Stimulated activated CD4-positive, alpha-beta T cell treated with anti-CD3 and anti-CD28 coated beads, Interleukin-4, amount 100 ng/mL, for 1 hour (primary cell): Measurements from ENCODE around the gene CFAP43.
A peak's percentile ranks its signal among the peaks of the same experiment; 100 is the strongest.

Source experiments
- DNase-seq: peaks from one replicate; pipeline ENCODE4 v3.0.0-alpha.2; 2020

CFAP43 gene, protein sequence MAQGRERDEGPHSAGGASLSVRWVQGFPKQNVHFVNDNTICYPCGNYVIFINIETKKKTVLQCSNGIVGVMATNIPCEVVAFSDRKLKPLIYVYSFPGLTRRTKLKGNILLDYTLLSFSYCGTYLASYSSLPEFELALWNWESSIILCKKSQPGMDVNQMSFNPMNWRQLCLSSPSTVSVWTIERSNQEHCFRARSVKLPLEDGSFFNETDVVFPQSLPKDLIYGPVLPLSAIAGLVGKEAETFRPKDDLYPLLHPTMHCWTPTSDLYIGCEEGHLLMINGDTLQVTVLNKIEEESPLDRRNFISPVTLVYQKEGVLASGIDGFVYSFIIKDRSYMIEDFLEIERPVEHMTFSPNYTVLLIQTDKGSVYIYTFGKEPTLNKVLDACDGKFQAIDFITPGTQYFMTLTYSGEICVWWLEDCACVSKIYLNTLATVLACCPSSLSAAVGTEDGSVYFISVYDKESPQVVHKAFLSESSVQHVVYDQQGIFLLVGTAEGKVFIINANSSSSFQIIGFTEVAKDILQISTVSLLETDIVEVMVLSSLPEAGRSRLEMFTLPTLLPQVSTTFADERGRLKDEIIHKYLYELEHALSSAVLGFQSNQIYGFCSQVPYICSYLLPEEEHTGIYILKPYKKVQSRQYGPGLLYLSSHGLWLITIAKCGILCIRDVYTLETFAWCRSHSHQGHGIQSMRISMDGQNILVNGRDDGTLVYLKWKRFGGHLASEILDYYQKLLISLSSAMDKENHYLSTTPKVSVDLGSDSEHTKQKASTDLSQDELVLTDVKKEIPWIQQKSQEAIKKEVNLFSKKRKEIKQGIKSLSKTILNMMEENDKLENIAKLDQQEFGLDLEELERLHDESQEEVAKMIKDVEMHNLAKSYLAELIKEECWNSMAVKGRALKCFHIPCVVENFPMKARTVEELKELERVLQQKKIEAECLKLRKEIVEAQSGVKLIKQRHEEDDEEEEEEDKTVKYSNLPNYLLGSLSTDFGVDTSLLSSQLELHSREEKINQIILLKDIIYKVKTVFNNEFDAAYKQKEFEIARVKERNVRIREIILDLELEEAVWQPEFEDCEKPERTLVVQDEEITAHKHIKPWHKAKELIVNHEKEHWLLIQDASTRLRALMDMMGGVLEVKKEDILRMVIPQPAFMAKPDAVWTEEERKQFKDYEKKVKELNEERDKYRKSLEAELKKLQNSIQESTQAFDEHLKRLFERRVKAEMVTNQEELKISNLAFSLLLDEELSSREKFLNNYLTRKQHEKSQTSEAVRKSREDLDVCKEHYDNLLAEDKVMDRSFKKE (N-terminal part only)

DNA sequence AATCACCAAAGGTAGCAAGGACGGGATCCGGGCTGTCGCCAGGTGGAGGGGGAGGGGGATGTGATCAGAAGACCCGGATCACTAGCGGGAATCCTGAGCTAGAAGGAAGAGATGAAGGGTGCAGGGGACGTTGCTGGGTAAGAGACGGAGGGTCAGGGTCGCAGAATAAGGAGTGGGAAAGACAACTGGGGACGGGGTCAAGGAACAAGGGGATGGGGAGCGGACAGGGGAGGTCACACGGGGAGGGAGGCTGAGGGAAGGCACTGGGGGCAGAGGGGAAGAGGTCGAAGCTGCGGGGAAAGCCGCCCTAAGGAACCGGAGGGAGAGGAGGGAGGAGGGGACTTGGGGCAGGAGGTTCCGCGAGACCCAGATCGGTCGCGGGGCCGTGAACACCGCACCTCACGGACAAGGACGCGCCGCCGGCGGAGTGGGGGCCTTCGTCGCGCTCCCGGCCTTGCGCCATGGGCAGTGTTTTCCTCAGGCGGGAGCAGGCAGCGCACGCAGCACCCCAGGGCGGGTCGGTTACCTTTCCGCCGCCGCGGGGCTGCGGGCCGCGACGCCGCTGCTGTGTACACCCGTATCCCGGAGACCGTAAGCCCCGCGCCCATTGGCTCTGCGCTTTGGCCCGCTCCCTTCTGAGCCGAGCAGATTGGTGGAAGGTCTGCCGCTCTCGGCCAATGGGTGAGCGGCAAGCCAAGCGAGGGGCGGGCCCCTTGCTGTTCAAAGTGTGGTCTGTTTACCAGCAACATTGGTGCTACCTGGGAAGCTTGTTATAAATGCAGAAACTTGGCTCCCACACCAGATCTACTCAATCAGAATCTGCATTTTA is at the start of gene CFAP43:
Gene CFAP43 (minus strand): TSS at position 581 of the 829 bp plus-strand sequence. CDS start 118 bp downstream, at position 463.
- DNase-seq = peak; percentile 100

DNA sequence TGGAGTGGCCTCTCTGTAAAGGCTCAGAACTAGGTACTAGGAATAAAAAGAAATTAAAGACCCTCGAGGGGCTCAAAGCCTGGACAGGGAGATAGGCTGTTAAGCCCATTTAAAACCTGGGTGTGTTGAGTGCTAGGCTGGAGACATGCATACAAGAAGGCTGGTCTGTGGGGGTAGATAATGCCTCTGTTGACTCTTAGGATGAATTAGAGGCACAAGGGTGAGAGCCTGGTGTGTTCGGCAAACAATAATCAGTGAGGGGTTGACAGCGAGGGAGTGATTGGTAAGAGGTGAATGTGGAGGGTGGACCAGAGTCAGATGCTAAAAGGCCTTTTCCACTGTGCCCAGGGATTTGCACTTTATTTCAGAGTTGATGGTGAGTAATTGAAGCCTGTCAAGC is 49.5 kb upstream of the CFAP43 start:
- no peak for DNase-seq

DNA sequence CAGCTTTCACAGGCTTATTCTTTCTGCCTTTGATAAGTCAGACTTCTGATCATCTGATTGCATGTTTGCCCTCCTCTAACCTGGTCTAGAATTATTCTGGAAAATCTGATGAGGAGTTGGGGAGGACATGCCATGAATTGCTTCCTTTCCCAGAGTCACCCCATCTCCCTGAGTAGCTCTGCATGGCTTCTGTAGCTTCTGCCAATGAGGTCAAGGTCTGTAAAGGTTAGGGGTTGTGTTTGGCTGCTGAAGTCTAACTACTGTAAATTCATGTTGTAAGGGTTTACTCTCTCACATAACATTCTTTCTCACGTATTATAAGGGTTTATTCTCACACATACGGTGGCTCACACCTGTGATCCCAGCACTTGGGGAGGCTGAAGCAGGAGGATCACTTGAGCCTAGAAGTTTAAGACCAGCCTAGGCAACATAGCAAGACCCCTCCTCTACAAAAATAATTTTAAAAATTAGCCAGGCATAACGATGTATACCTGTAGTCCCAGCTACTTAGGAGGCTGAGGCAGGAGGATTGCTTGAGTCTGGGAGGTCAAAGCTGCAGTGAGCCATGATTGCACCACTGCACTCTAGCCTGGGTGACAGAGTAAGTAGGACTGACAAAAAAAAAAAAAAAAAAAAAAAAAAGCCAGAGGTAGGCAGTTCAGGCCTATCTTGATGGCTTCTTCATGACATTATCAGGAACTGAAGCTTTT is 47.5 kb upstream of the CFAP43 start:
- DNase-seq = no peak

DNA sequence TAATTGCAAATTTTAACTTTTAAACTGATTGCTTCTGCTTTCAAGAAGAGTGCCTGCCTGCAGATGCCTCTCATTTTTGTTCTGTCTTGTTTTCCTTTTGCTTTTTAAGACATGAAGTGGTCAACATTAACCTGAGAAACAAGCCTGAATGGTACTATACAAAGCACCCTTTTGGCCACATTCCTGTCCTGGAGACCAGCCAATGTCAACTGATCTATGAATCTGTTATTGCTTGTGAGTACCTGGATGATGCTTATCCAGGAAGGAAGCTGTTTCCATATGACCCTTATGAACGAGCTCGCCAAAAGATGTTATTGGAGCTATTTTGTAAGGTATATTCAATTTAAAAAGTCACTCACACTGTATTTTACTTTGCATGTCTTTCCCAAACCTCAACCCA is 45.6 kb upstream of the CFAP43 start:
- no peak for DNase-seq

DNA sequence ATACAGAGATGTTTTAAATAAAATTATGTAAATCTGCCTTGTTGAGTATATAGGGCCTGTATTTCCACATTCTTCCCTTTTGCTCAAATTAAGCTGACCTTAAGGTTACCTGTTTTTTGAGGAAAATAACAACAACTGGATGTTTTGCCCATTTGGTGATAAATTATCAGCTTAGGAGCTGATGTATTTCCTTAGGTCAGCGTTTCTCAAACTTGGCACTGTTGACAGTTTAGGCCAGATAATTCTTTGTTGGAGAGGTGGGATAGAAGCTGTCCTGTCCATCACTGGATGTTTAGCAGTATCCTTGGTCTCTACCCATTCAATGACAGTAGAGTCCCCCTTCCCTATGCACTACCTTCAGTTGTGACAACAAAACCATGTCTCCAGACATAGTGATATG is 44.0 kb upstream of the CFAP43 start:
- DNase-seq = no peak

DNA sequence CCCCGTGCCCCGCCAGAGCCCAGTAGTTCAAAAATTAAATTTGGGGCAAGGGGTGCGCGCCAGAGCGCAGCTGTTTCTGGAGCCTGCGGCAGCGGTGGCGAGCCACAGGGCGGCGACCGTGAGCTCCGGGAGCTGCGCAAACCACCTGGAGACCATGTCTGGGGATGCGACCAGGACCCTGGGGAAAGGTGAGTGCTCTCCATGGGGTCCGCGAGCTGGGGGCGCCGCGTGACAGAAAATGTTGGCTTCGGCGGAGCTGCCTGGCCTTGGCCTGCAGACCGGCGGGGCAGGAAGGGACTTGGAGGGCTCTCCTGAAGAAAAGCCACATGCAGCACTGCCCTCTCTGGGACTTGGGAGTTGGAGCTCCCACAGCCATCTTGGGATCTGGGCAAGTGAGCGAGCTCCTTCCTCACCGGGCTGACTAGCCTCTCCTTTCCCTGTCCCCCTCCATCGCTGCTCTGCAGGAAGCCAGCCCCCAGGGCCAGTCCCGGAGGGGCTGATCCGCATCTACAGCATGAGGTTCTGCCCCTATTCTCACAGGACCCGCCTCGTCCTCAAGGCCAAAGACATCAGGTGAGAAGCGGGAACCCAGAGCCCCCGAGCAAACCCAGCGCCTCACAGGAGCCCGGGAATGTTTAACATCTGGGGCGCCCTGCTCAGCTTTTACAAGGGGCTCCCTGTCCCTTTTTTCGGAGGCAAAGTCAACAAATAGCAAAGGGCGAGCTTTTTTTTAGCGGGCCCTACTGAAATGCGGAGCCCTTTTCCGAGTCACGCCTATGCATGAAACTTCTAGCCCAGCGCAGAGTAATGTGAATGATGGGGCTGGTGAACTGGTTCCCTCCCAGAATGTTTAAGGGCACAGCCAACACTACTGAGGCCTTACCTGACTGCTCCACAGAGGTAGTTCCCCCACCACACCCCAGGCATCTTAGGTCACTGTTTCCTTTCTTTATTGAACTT is 42.9 kb upstream of the CFAP43 start:
- peak; percentile 61 for DNase-seq

DNA sequence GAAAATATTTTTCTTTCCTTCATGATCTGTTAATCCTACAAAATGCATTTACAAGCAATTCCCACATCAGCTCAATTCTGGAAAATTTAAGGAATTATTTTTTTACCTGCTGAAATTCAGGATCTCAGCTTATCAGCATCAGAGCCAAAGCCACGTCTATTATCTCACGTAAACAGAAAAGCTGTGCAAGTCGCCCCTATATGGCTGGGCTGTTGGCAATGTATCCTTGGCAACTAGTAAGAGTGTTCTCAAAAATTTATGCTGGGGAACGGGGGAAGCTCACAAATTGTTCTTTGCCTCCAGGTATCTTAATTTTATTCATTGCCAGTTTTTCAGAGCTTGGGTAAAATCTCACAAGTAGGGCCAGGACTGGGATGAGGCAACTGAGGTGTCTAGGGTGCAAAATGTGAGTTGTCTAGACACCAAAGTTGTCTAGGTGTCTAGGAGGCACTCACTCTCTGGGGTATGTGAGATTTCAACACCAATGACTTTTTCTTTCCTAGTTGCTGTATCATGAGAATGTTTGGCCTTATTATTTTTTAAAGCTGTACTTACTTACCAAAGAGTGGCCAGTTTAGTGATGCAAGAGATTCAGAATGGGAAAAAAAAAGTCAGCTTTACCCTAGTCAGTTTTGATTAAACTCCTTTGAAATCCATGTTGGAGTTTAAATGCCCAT is 41.9 kb upstream of the CFAP43 start:
- no peak for DNase-seq

DNA sequence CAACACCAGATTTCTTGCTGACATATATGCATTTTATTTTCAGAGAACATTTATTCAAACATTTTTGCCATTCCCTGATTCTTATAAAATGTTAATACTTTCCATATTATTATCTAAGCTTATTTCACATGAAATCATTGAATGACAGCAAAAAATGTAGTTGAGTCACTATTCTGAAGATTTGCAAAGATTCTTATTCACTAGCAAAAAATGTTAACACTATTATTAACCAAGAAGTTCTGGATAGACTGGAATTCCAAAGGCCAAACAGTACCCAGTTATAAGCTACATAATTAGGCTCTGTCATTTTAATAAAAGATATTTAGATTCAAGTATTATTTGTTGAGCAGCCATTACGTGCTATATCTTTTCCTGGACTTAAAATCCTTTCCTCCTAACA is 41.1 kb upstream of the CFAP43 start:
- no peak for DNase-seq

DNA sequence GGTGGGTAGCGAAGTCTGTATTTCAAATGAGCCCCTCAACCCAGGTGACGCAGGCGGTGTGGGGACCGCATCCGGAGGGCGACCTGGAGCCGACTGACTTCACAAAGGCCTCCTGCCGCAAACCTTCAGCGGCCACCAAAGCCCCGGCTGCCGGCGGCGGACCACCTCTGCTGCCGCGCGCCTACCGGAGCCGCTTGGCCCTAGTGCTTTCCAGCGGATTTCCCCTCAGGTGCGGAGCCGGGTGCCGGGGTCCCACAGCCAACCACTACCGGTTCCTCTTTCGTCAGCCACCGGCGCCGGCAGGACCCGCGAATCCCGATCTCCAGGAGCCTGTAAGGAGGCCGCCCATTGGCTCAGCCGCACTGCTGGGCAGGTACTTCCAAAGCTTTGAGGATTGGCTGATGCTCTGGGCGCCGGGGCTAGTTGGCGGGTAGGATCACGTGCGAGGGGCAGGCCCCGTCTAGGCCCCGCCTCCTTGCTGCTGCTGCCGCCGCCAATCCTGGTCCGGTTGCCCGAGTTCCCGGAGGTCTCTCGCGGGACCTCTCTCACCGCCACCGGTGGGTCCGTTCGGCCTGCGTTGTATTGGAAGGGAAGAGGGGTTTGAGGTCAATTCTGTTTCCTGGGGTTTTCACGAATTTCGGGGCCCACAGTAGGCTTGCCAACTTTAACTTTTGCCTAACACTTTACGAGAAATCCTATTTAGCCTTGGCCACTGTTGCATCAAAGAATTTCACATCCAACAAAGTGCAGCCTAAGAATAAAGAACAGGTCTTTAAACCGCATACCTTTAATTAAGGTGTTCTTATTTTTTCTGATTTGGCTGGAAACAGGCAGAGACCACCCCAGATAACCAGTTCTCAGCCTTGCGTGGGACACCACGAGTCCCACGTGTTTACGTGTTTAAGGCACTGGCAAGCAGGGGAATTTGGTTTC is 36.8 kb upstream of the CFAP43 start, which contains the start of gene GSTO2:
Gene GSTO2 (plus strand): TSS at position 472 of the 933 bp plus-strand sequence. CDS start 5,732 bp downstream, outside the sequence.
- peak; percentile 97 for DNase-seq

DNA sequence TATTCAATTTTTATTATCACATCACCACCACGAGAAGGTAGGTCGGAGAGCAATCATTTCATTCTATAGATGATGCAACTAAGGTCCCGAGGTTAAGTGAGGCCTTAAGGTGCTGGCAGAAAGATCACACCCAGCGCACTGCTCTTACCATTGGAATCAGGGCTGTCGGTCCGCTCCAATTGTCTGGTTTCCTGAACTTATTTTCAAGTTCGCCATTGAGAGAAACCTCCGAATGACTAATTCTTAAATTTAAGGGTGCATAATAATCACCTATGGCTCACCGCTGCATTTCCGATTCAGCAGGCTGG is 36.2 kb upstream of the CFAP43 start:
- no peak for DNase-seq

DNA sequence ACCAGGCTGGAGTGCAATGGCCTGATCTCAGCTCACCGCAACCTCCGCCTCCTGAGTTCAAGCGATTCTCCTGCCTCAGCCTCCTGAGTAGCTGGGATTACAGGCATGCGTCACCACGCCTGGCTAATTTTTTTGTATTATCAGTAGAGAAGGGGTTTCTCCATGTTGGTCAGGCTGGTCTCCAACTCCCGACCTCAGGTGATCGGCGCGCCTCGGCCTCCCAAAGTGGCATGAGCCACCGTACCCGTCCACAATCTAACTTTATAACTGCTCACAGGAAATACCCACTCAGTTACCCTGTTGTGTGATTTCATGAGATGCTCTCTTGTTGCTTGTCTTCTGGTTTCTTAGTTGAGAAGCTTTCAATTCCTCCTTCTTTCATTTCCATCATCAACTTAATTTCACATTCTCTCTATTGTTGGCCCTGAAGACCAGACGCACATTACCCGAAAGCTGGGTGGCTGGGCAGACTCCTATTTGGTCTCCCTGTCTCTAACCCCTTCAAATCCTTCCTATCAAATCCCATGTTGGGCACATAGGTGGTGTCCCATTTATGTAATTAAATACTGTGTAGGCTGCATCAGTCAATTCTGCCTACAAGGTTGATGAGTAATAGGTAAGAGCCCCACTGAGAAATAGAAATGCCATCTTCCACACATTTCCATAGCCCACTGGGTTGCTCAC is 35.7 kb upstream of the CFAP43 start:
- peak; percentile 34 for DNase-seq

DNA sequence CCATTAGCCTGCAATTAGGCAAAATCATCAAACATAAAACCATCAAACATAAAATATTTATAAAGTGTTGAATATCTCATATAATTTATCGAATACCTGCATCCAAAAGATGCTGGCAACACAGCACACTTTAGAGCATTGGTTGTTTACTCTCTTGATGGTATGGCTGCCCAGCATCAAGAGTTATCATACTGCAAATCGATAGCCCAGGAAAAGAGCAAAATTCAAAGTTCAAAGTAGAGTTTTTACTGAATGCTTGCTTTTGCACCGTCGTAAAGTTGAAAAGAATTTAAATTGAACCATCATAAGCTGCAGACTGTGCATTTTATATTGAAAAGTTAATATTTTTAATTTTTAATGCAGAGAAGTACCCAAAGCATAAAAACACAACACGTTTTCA is 32.6 kb upstream of the CFAP43 start:
- DNase-seq = no peak

DNA sequence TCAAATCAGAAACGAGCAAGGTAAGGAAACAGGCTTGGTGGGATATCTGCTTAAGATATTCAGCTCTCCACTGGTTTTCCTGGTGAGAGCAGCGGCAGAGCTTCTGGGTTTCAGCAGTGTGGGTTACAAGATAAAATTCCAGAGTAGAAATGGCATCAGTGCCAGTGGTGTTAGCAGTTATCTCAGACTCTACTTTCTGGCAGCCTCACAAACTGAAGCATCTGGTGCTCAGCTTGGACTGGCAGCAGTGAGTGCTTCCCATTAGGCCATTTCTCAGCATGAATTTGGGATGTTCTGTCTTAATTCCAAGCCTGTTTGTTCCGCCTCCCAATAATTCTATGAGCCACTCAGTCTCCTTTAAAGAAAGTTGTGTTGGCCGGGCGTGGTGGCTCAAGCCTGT is 29.9 kb upstream of the CFAP43 start:
- DNase-seq = no peak

DNA sequence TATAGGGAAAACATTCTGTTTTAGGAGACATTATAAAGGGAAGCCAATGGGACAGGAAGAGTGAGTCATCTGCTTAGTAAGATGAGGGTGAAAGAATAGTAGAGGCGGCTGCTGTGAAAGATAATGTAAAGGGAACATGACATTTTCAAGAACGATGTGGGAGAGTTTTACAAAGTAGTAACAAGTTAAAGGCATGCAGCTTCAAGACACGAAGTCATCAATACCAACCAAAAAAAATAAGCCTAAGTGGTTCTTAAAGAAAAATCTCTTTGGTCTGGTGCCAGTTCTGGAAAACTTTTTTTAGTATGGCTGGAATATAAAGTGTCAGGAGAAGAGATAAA is 28.6 kb upstream of the CFAP43 start:
- DNase-seq = no peak

DNA sequence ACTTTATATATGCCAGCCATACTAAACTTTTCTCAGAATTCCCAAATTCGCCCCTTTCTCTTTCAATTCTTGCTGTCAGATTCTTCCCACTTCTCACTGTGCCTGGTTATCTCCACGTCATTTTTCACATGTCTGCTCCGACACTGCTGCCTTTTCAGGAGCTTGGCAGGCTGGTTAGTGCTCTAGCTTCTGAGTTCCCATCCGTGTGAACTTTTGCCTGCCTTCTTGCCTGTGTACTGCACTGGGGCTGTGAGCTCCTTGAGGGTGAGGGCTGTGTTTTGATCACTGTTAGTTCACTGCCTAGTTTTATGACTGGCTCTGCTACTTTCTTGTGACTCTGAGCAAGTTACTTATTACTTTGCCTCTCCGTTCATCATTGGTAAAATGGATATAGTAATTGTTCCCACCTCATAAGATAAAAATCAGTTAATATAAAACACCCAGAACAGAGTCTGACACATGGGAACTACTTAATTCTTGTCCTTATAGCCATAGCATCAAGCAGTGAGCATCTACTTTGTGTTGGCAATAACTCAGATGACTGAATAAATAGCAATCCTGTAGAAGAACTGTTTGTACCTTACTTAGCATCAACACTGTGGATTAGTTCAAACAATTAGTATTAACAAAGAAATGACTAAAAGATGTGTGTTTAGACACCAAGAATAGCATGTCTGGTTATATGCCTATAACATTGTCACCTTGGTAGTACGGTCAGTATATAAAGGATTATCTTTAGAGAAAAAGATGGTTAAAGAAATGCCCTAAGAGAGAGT is 28.0 kb upstream of the CFAP43 start:
- no peak for DNase-seq

DNA sequence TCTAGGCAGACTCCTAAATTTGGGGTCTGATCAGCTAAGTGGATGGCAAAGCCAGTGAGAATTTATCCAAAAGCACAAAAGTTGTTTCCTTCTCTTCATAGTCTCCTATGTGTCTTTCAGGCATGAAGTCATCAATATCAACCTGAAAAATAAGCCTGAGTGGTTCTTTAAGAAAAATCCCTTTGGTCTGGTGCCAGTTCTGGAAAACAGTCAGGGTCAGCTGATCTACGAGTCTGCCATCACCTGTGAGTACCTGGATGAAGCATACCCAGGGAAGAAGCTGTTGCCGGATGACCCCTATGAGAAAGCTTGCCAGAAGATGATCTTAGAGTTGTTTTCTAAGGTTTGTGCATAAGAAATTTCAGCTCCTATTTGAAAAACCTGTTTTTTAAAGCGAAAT is 27.3 kb upstream of the CFAP43 start:
- DNase-seq = no peak

DNA sequence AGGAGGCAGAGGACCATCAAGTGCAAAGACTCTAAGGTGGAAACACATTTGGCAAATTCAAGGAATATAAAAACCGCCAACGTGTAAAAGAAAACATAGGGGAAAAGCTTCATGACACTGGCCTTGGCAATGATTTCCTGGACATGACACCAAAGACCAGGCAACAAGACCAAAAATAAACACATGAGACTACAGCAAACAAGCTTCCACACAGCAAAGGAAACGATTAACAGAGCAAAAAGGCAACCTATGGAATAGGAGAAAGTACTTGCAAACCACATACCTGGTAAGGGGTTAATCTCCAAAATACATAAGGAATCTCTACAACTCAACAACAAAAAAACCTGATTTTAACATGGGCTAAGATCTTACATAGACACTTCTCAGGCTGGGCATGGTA is 26.0 kb upstream of the CFAP43 start:
- no peak for DNase-seq
